Body of pancreas (tissue), 4 donors: ENCODE measurements around the gene CPNE2. TPM values are rescaled to one million over a fixed set of nuclear protein-coding genes. Genes with fewer than 3 reads are reported as not detected.

ENCODE experiments used
- ATAC-seq: fragments of 150-250 bp; one replicate; pipeline ENCODE4 v1.9.1; 2016
- DNase-seq, 4 donors: peaks; one replicate each; pipeline ENCODE4 v3.0.0-alpha.2; 2019
- H3K27ac ChIP-seq, 4 donors: fragments of 200-600 bp; sonication (generic); 1 replicate in 3 of 4; 2 replicates in 1 of 4; pipeline versions ENCODE4 v1.5.1 to v1.6.1; 2016 to 2019; ENCODE audit warnings: mild to moderate bottlenecking in 1 of 4, mixed read lengths in 1 of 4, moderate library complexity in 1 of 4
- H3K27me3 ChIP-seq, 2 donors: fragments of 200-600 bp; sonication (generic); one replicate each; pipeline ENCODE4 v1.6.0; 2016; ENCODE audit warnings: mild to moderate bottlenecking in 1 of 2
- H3K36me3 ChIP-seq, 2 donors: fragments of 200-600 bp; sonication (generic); replicated peaks in 1 of 2; 2 replicates each; pipeline ENCODE4 v1.5.1; 2016; ENCODE audit warnings: low read depth in 2 of 2; ENCODE audit not compliant: insufficient read depth in 1 of 2
- H3K4me1 ChIP-seq: fragments of 200-600 bp; sonication (generic); one replicate; pipeline ENCODE4 v1.6.0; 2016
- H3K4me3 ChIP-seq, 2 donors: fragments of 200-600 bp; sonication (generic); 1 replicate in 1 of 2; 2 replicates in 1 of 2; pipeline ENCODE4 v1.5.1; 2016 to 2019
- H3K9me3 ChIP-seq, 3 donors: fragments of 200-600 bp; sonication (generic); 1 replicate in 2 of 3; 2 replicates in 1 of 3; pipeline ENCODE4 v1.5.1; 2016
- POLR2A ChIP-seq, 3 donors: fragments of 450-650 bp; IDR thresholded peaks; one replicate each; pipeline ENCODE4 v1.6.1; 2016; ENCODE audit warnings: antibody characterized with exemption in 3 of 3, mild to moderate bottlenecking in 2 of 3
- WGBS, 2 donors: methylation state at CpG; one replicate each; pipeline ENCODE4 v1.1.5; 2017; 5-methylcytosine and 5-hydroxymethylcytosine counted together
- intact Hi-C: fragments of 100-400 bp; cut with DNase I; formaldehyde crosslinking; loops from one replicate; pipeline ENCODE4 v1.15.1; 2023
- total RNA-seq, 2 donors: library from RNA; depleted of rRNA; stranded (reverse); fragments of >200 nt; gene quantifications; one replicate each; pipeline ENCODE4 v1.1.0, GENCODE V29; 2016
- TF ChIP-seq, protein P1 (sequence below), 7 experiments: fragments of 450-650 bp in 4 of 7; fragments of 200-600 bp in 3 of 7; sonication (generic) in 3 of 7; IDR thresholded peaks; one replicate each; pipeline ENCODE4 v1.5.1; 2016 to 2019; ENCODE audit warnings: antibody characterized with exemption in 7 of 7

CPNE2 gene
- total RNA-seq, 2 donors from 2014 or later, result 8.8 to 16.5 TPM

DNA sequence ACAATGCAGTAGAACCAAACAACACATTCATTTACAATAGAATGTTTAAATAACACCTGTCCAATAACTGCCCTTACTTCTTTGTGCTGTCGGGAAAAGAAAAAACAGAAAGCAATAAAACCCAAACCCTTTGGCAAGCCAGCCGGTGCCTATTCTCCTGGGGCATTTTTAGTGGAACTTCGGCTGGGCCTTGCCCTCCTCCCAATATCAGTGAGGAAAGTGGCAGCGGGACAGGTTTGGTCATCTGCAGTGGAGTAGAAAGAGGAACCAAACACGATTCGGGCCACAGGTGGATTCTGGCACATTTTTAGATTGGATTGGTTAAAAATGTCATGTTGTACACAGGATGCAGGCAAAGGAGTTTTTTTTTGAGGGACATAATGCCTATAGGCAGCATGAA, 61.5 kb downstream of the CPNE2 start:
- no peak overlapping the region for H3K27ac ChIP-seq
- peaks cover 0 to 24% of the 10 kb centered on the region in 2 donors for H3K36me3 ChIP-seq
- TF ChIP-seq, protein P1, sequence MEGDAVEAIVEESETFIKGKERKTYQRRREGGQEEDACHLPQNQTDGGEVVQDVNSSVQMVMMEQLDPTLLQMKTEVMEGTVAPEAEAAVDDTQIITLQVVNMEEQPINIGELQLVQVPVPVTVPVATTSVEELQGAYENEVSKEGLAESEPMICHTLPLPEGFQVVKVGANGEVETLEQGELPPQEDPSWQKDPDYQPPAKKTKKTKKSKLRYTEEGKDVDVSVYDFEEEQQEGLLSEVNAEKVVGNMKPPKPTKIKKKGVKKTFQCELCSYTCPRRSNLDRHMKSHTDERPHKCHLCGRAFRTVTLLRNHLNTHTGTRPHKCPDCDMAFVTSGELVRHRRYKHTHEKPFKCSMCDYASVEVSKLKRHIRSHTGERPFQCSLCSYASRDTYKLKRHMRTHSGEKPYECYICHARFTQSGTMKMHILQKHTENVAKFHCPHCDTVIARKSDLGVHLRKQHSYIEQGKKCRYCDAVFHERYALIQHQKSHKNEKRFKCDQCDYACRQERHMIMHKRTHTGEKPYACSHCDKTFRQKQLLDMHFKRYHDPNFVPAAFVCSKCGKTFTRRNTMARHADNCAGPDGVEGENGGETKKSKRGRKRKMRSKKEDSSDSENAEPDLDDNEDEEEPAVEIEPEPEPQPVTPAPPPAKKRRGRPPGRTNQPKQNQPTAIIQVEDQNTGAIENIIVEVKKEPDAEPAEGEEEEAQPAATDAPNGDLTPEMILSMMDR (IDR thresholded peaks at IDR 0.05), result no peak
- TF ChIP-seq POLR2A (IDR thresholded peaks at IDR 0.05), result no peak
- H3K4me1 ChIP-seq, result peaks cover 10% of the 10 kb centered on the region
- ATAC-seq (no peak), DNase-seq (no peak)
- H3K9me3 ChIP-seq, result no peaks in the 10 kb centered on the region
- no peaks in the 10 kb centered on the region for H3K27me3 ChIP-seq
- intact Hi-C loops, result no loop called here
- H3K4me3 ChIP-seq, result no peak overlapping the region
- 87 to 96% methylated on average over 6 of the region's 6 CpGs for WGBS, 2 donors

DNA sequence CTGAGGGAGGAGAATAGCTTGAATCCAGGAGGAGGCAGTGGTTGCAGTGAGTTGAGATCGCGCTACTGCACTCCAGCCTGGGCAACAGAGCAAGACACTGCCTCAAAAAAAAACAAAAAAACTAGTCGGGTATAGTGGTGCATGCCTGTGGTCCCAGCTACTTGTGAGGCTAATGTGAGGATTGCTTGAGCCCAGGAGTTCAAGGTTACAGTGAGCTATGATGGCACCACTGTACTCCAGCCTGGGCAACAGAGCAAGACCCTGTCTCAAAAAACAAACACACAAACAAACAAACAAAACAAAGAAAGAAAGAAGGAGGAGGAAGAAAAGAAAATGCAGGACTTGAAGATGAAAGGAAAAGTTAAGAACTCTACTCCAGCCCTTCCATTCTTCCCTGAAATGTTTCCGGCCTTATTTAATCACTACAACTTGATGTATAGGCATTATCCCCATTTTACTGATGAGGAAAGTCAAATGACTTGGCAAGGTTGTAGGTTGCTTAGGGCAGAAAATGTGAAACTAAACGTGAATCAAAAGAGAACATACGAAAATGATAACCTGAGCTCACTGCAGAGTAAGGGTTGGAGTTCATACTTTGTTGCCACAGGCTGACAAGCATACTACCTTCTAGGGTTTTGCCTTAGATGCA, 63.4 kb downstream of the CPNE2 start:
- H3K9me3 ChIP-seq, result no peaks in the 10 kb centered on the region
- ATAC-seq (no peak), DNase-seq (no peak)
- H3K27ac ChIP-seq, result no peak overlapping the region
- H3K36me3 ChIP-seq, result peaks cover 0 to 29% of the 10 kb centered on the region in 2 donors
- H3K27me3 ChIP-seq, result no peaks in the 10 kb centered on the region
- no peak overlapping the region for H3K4me3 ChIP-seq
- WGBS, 2 donors, result 74 to 82% methylated on average over 6 of the region's 6 CpGs
- TF ChIP-seq, protein P1 (IDR thresholded peaks at IDR 0.05), result no peak
- intact Hi-C loops, result no loop called here
- peaks cover 5% of the 10 kb centered on the region for H3K4me1 ChIP-seq

DNA sequence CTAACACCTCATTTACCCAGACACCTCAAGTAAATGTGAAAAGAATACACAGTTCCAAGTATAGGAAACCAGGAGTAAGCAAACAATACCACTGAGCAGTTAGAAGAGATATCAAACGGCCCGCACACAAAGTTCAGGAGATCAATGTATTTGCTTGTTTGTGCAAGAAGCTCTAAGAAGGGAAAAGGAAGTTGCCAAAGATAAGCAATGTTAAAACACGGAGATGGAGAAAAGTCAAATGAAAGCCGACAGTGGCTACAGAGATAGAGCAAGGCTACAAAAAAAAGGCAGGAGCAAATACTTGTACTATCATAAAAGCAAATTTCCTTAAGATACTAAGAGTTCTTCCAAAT, 63.9 kb downstream of the CPNE2 start:
- H3K4me3 ChIP-seq, result no peak overlapping the region
- ATAC-seq, result no peak

DNA sequence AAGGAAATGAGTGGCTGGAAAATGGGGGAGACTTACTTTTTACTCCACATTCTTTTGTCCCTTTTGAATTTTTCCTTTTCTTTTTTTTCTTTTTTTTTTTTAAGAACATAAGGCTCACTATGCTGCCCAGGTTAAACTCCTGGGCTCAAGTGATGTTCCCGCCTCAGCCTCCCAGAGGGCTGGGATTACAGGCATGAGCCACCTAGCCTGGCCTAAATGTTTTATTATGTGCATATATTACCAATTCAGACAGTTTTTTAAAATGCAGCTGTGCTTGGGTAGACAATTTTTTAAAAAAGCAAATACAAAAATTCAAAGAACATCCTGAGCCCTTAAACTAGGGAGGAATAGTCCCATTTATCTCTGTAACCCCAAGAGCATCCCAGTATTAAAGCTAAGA, 65.2 kb downstream of the CPNE2 start:
- intact Hi-C loops, result no loop called here

More for the DNA sequence above, 63.9 kb downstream of the CPNE2 start:
- 33 to 35% methylated on average over 4 of the region's 4 CpGs for WGBS, 2 donors
- peaks cover 0 to 29% of the 10 kb centered on the region in 2 donors for H3K36me3 ChIP-seq
- H3K9me3 ChIP-seq, result no peaks in the 10 kb centered on the region
- no peak overlapping the region for H3K27ac ChIP-seq
- H3K4me1 ChIP-seq, result no peaks in the 10 kb centered on the region
- intact Hi-C loops, result no loop called here
- no peaks in the 10 kb centered on the region for H3K27me3 ChIP-seq
- no peak for DNase-seq
- TF ChIP-seq, protein P1 (IDR thresholded peaks at IDR 0.05), result no peak
- no peak for TF ChIP-seq POLR2A (IDR thresholded peaks at IDR 0.05)

More for the DNA sequence above, 65.2 kb downstream of the CPNE2 start:
- Histone ChIP-seq H3K4me1 (no peaks in the 10 kb centered on the region), H3K9me3 (no peaks in the 10 kb centered on the region), H3K27ac (no peak overlapping the region), H3K4me3 (no peak overlapping the region), H3K27me3 (no peaks in the 10 kb centered on the region), H3K36me3 (peaks cover 0 to 31% of the 10 kb centered on the region in 2 donors)
- TF ChIP-seq POLR2A (IDR thresholded peaks at IDR 0.05), result no peak
- TF ChIP-seq, protein P1 (IDR thresholded peaks at IDR 0.05), result no peak
- ATAC-seq (no peak), DNase-seq (no peak)
- WGBS, 2 donors, result 94 to 100% methylated on average over 1 of the region's 1 CpG
